ENCODE data around the gene ALAD.

- no peak for TF ChIP-seq CTCF (IDR thresholded peaks at IDR 0.05)
- no peak for TF ChIP-seq POLR2A (IDR thresholded peaks at IDR 0.05)
Observed at GRCh38 chr9:113350107-113350661, 50.9 kb downstream of the ALAD start.
